A549 (cell line): ENCODE measurements around the gene DDX27. TPM values are rescaled to one million over a fixed set of nuclear protein-coding genes. Genes with fewer than 3 reads are reported as not detected.

Experiments
- ATAC-seq, 2 experiments: fragments of 200-7000 bp in 1 of 2; fragments of >200 bp in 1 of 2; cut with Nextera tagmentation in 1 of 2; cut with Tn5 transposase in 1 of 2; 3 replicates each; pipeline versions ENCODE4 v1.8.0 to v1.9.1; 2018 to 2020; ENCODE audit warnings: mild to moderate bottlenecking in 1 of 2, moderate library complexity in 1 of 2
- CTCF ChIA-PET: fragments of 300-600 bp; sonication (Branson Sonifier 250); formaldehyde crosslinking; extraction: SDS; loops from one replicate; lab custom pipeline; 2021; ENCODE audit warnings: antibody characterized with exemption, inconsistent platforms; lab: Yijun Ruan, JAX
- POLR2A ChIA-PET: fragments of 350-600 bp; formaldehyde crosslinking; extraction: SDS; loops from one replicate; lab custom pipeline; 2021; ENCODE audit warnings: antibody characterized with exemption, inconsistent platforms; lab: Yijun Ruan, JAX
- DNase-seq, 2 experiments: peaks; one replicate each; pipeline versions ENCODE4 v3.0.0 to v3.0.0-alpha.2; 2011 to 2016; ENCODE audit warnings: low read depth in 1 of 2, low spot score in 1 of 2
- FAIRE-seq: peaks from 2 replicates; lab custom pipeline; 2011; peaks lifted over from hg19 to GRCh38; lab: Jason Lieb, UNC
- H3K27ac ChIP-seq, 2 experiments: fragments of >200 bp; sonication (Bioruptor Twin); formaldehyde crosslinking; 3 replicates each; pipeline ENCODE4 v1.5.1; 2016 to 2017
- H3K4me1 ChIP-seq: fragments of >200 bp; sonication (Bioruptor Twin); formaldehyde crosslinking; 3 replicates; pipeline ENCODE4 v1.6.1; 2016
- H3K4me2 ChIP-seq: fragments of >200 bp; sonication (Bioruptor Twin); formaldehyde crosslinking; 3 replicates; pipeline ENCODE4 v1.6.1; 2016
- H3K4me3 ChIP-seq: fragments of >200 bp; sonication (Bioruptor Twin); formaldehyde crosslinking; 3 replicates; pipeline ENCODE4 v1.5.1; 2016
- H3K9me3 ChIP-seq: fragments of >200 bp; sonication (Bioruptor Twin); formaldehyde crosslinking; 3 replicates; pipeline ENCODE4 v1.6.1; 2016
- ATOH8 ChIP-seq: fragments of 250-450 bp; sonication (Bioruptor Pico); IDR thresholded peaks from 2 replicates; pipeline ENCODE4 v1.5.0; 2020; ENCODE audit warnings: low read depth, mild to moderate bottlenecking, moderate library complexity
- BCL3 ChIP-seq: fragments of >200 bp; sonication (Bioruptor Twin); formaldehyde crosslinking; IDR thresholded peaks from 3 replicates; pipeline ENCODE4 v1.6.1; 2016
- CBX2 ChIP-seq: fragments of 200-600 bp; sonication (generic); IDR thresholded peaks from 2 replicates; pipeline ENCODE4 v1.6.1; 2016; ENCODE audit warnings: low read depth, mild to moderate bottlenecking, borderline replicate concordance
- CBX8 ChIP-seq: fragments of 200-600 bp; sonication (generic); IDR thresholded peaks from 2 replicates; pipeline ENCODE4 v1.6.1; 2016
- CHD4 ChIP-seq: fragments of 200-600 bp; sonication (generic); IDR thresholded peaks from 2 replicates; pipeline ENCODE4 v1.6.1; 2016; ENCODE audit warnings: antibody characterized with exemption, mild to moderate bottlenecking, borderline replicate concordance
- E2F6 ChIP-seq: IDR thresholded peaks from 2 replicates; pipeline ENCODE4 v1.6.1; 2012; ENCODE audit warnings: low read depth, borderline replicate concordance
- EHF ChIP-seq: fragments of 250-450 bp; sonication (Bioruptor Pico); IDR thresholded peaks from 2 replicates; pipeline ENCODE4 v1.5.0; 2020; ENCODE audit warnings: mild to moderate bottlenecking
- EP300 ChIP-seq, 2 experiments: fragments of >200 bp; sonication (Bioruptor Twin); formaldehyde crosslinking; IDR thresholded peaks; 2 replicates in 1 of 2; 3 replicates in 1 of 2; pipeline ENCODE4 v1.6.1; 2016 to 2017
- ESRRA ChIP-seq: fragments of 150-350 bp; IDR thresholded peaks from 2 replicates; pipeline ENCODE4 v1.6.1; 2014; ENCODE audit warnings: mild to moderate bottlenecking, low read length, borderline replicate concordance
- FOSB ChIP-seq: fragments of 250-450 bp; sonication (Bioruptor Pico); IDR thresholded peaks from 2 replicates; pipeline ENCODE4 v1.5.0; 2020; ENCODE audit warnings: mild to moderate bottlenecking, moderate library complexity
- FOSL2 ChIP-seq, 2 experiments: fragments of 450-650 bp in 1 of 2; fragments of >200 bp in 1 of 2; sonication (Bioruptor Twin) in 1 of 2; formaldehyde crosslinking; IDR thresholded peaks; 2 replicates each; pipeline versions ENCODE4 v1.5.0 to v1.6.1; 2016 to 2020; ENCODE audit warnings: mild to moderate bottlenecking in 1 of 2, moderate library complexity in 1 of 2
- GATA3 ChIP-seq: IDR thresholded peaks from 2 replicates; pipeline ENCODE4 v1.6.1; 2012; ENCODE audit warnings: borderline replicate concordance
- HEYL ChIP-seq: fragments of 250-450 bp; sonication (Bioruptor Pico); IDR thresholded peaks from 2 replicates; pipeline ENCODE4 v1.8.0; 2021; ENCODE audit warnings: mild to moderate bottlenecking, moderate library complexity
- HMGXB4 ChIP-seq: fragments of 250-450 bp; sonication (Bioruptor Pico); IDR thresholded peaks from 2 replicates; pipeline ENCODE4 v1.5.0; 2021; ENCODE audit warnings: mild to moderate bottlenecking, moderate library complexity, borderline replicate concordance
- HOXA7 ChIP-seq: fragments of 250-450 bp; sonication (Bioruptor Pico); IDR thresholded peaks from 2 replicates; pipeline ENCODE4 v1.5.0; 2020; ENCODE audit warnings: mild to moderate bottlenecking, moderate library complexity
- JUNB ChIP-seq: fragments of >200 bp; sonication (Bioruptor Twin); formaldehyde crosslinking; IDR thresholded peaks from 2 replicates; pipeline ENCODE4 v1.6.1; 2016
- MAFK ChIP-seq: fragments of 450-650 bp; IDR thresholded peaks from 2 replicates; pipeline ENCODE4 v1.6.1; 2014; ENCODE audit not compliant: partially characterized antibody
- MAZ ChIP-seq: fragments of 150-350 bp; IDR thresholded peaks from 2 replicates; pipeline ENCODE4 v1.6.1; 2014; ENCODE audit warnings: antibody characterized with exemption, low read depth, low read length, borderline replicate concordance
- MYC ChIP-seq: IDR thresholded peaks from 2 replicates; pipeline ENCODE4 v1.6.1; 2012; ENCODE audit warnings: mild to moderate bottlenecking, inconsistent platforms, low read length, improper control_type of control experiment, borderline replicate concordance
- NR3C1 ChIP-seq: fragments of >200 bp; sonication (Bioruptor Twin); formaldehyde crosslinking; IDR thresholded peaks from 3 replicates; pipeline ENCODE4 v1.6.1; 2017
- PBX3 ChIP-seq: IDR thresholded peaks from 2 replicates; pipeline ENCODE4 v1.6.1; 2012
- PHF8 ChIP-seq: fragments of 200-600 bp; sonication (generic); IDR thresholded peaks from 2 replicates; pipeline ENCODE4 v1.6.1; 2016; ENCODE audit warnings: low read depth, mild to moderate bottlenecking, antibody characterized with exemption, moderate library complexity, borderline replicate concordance
- POLR2AphosphoS2 ChIP-seq: conservative IDR thresholded peaks from 2 replicates; pipeline ENCODE4 v1.6.1; 2012; ENCODE audit warnings: low read length, improper control_type of control experiment, inconsistent platforms
- RFX5 ChIP-seq: fragments of 450-650 bp; IDR thresholded peaks from 2 replicates; pipeline ENCODE4 v1.7.1; 2014; ENCODE audit warnings: antibody characterized with exemption, mild to moderate bottlenecking, moderate library complexity
- TP53 ChIP-seq: fragments of 250-450 bp; sonication (Bioruptor Pico); IDR thresholded peaks from 2 replicates; pipeline ENCODE4 v1.5.0; 2021; ENCODE audit warnings: mild to moderate bottlenecking, moderate library complexity
- USF2 ChIP-seq: fragments of 450-650 bp; IDR thresholded peaks from 2 replicates; pipeline ENCODE4 v1.6.1; 2014; ENCODE audit warnings: antibody characterized with exemption
- ZC3H11A ChIP-seq: fragments of 450-650 bp; IDR thresholded peaks from 2 replicates; pipeline ENCODE4 v1.6.1; 2014; ENCODE audit warnings: antibody characterized with exemption, mild to moderate bottlenecking
- ZNF302 ChIP-seq: fragments of 250-450 bp; sonication (Bioruptor Pico); IDR thresholded peaks from 2 replicates; pipeline ENCODE4 v1.9.0; 2021; ENCODE audit warnings: inconsistent platforms, mild to moderate bottlenecking, moderate library complexity
- ZSCAN20 ChIP-seq: fragments of 250-450 bp; sonication (Bioruptor Pico); IDR thresholded peaks from 2 replicates; pipeline ENCODE4 v1.8.0; 2022; ENCODE audit warnings: mild to moderate bottlenecking, moderate library complexity
- WGBS: methylation state at CpG from one replicate; pipeline ENCODE4 v1.1.6; 2017; ENCODE audit errors: missing lambda C conversion rate; 5-methylcytosine and 5-hydroxymethylcytosine counted together
- polyA plus RNA-seq, 4 experiments: library from polyadenylated mRNA; depleted of rRNA in 3 of 4; stranded (reverse); fragments of >200 nt; fragmentation: RNase III in 1 of 4; extraction: RNeasy Plus Mini Kit Qiagen cat#74134 plus additional on column Dnase treatment in 1 of 4; gene quantifications; 2 replicates in 3 of 4; 3 replicates in 1 of 4; pipeline ENCODE4 v1.2.3, GENCODE V29; 2011 to 2017

Gene DDX27
- polyA plus RNA-seq, 2 of the 4 experiments (the other 2 are of a cell fraction), result 69.3 TPM

GRCh38 chr20:49261173-49261572 lies 42.0 kb downstream of the DDX27 start:
- FAIRE-seq (no peak), ATAC-seq (no peak), DNase-seq (no peak)
- Histone ChIP-seq H3K4me1 (peaks cover 3% of the 10 kb centered on the region; the same call in 1 of the 3 replicates), H3K4me2 (no peak overlapping the region), H3K27ac (no peak overlapping the region), H3K4me3 (no peak overlapping the region), H3K9me3 (no peaks in the 10 kb centered on the region)
- POLR2A ChIA-PET, result interaction anchor here (2.1 kb wide), 1 partner anchor 17 kb away, joined by 5 read pairs; the partner anchor contains the start of gene ZNFX1
- CTCF ChIA-PET, result interaction anchor here (0.6 to 1.7 kb wide), 4 partner anchors 9 to 141 kb away, joined by 3 to 4 read pairs (median 4); no protein-coding TSS in a partner anchor
- 91% methylated on average over 3 of the region's 3 CpGs for WGBS
- no peak for TF ChIP-seq ZNF302 (CRISPR knock-in tag)
- TF ChIP-seq HMGXB4, result no peak
- no peak for TF ChIP-seq HOXA7
- no peak for TF ChIP-seq HEYL
- no peak for TF ChIP-seq BCL3
- TF ChIP-seq GATA3, result no peak
- TF ChIP-seq CBX8, result no peak
- no peak for TF ChIP-seq PBX3
- TF ChIP-seq JUNB, result no peak
- no peak for TF ChIP-seq MAZ
- TF ChIP-seq EP300 (IDR thresholded peaks at IDR 0.05), result no peak
- TF ChIP-seq CBX2, result no peak
- TF ChIP-seq ESRRA, result no peak
- no peak for TF ChIP-seq POLR2AphosphoS2
- TF ChIP-seq ZSCAN20 (CRISPR knock-in tag), result no peak
- TF ChIP-seq RFX5, result no peak
- no peak for TF ChIP-seq NR3C1
- TF ChIP-seq ZC3H11A, result no peak
- TF ChIP-seq PHF8, result no peak

GRCh38 chr20:49262444-49262843 lies 43.2 kb downstream of the DDX27 start:
- Histone ChIP-seq H3K9me3 (no peaks in the 10 kb centered on the region), H3K4me1 (peaks cover 3% of the 10 kb centered on the region; the same call in 1 of the 3 replicates), H3K4me2 (no peak overlapping the region), H3K27ac (no peak overlapping the region), H3K4me3 (no peak overlapping the region)
- 95% methylated on average over 1 of the region's 1 CpG for WGBS
- TF ChIP-seq TP53 (CRISPR knock-in tag) (no peak), ZSCAN20 (CRISPR knock-in tag) (no peak), MAFK (no peak), GATA3 (no peak), CHD4 (no peak), ATOH8 (CRISPR knock-in tag) (no peak), FOSB (no peak), CBX2 (no peak), E2F6 (no peak), EHF (no peak), USF2 (no peak), MYC (no peak), FOSL2 (IDR thresholded peaks at IDR 0.05) (no peak), FOSL2 (CRISPR knock-in tag; IDR thresholded peaks at IDR 0.05) (no peak)
- FAIRE-seq, result no peak
- no peak for DNase-seq
- ATAC-seq, result no peak
- ChIA-PET POLR2A (interaction anchor here (0.6 to 1.1 kb wide), 2 partner anchors 11 to 15 kb away, joined by 3 read pairs; partner anchors contain the start of gene ZNFX1), CTCF (interaction anchor here (1.1 to 2.9 kb wide), 3 partner anchors 8 to 49 kb away, joined by 3 to 10 read pairs (median 5); no protein-coding TSS in a partner anchor)
